Esophagus muscularis mucosa (tissue), 4 donors: Measurements from ENCODE around the gene MARCKS. TPM values are rescaled to one million over a fixed set of nuclear protein-coding genes. Genes with fewer than 3 reads are reported as not detected.
A peak's percentile ranks its signal among the peaks of the same experiment; 100 is the strongest.
"Not testable (repeated sequence)": the region's sequence is repeated elsewhere in the genome, so short reads cannot be mapped to it uniquely, and the experiment has no call there.

Experiments used
- DNase-seq: peaks from one replicate; pipeline ENCODE4 v3.0.0-alpha.2; 2017; ENCODE audit errors: extremely low spot score
- H3K27ac ChIP-seq, 4 donors: fragments of 200-600 bp; sonication (generic); replicated peaks in 1 of 4; 1 replicate in 3 of 4; 2 replicates in 1 of 4; pipeline ENCODE4 v1.5.1; 2016 to 2019; ENCODE audit warnings: mild to moderate bottlenecking in 1 of 4
- H3K27me3 ChIP-seq, 4 donors: fragments of 200-600 bp; sonication (generic); one replicate each; pipeline versions ENCODE4 v1.5.1 to v1.6.0; 2016 to 2019
- H3K36me3 ChIP-seq, 4 donors: fragments of 200-600 bp; sonication (generic); one replicate each; pipeline ENCODE4 v1.5.1; 2016 to 2019
- H3K4me1 ChIP-seq, 4 donors: fragments of 200-600 bp; sonication (generic); one replicate each; pipeline ENCODE4 v1.5.1; 2016 to 2019
- H3K4me3 ChIP-seq, 4 donors: fragments of 200-600 bp; sonication (generic); 1 replicate in 2 of 4; 2 replicates in 2 of 4; pipeline ENCODE4 v1.5.1; 2016 to 2019; ENCODE audit warnings: mild to moderate bottlenecking in 4 of 4, moderate library complexity in 1 of 4
- H3K9me3 ChIP-seq, 4 donors: fragments of 200-600 bp; sonication (generic); 1 replicate in 3 of 4; 2 replicates in 1 of 4; pipeline ENCODE4 v1.5.1; 2016 to 2019
- EP300 ChIP-seq: sonication (generic); formaldehyde crosslinking; IDR thresholded peaks from one replicate; pipeline ENCODE4 v1.6.1; 2017; ENCODE audit warnings: antibody characterized with exemption
- POLR2A ChIP-seq: fragments of 450-650 bp; IDR thresholded peaks from one replicate; pipeline ENCODE4 v1.6.1; 2017; ENCODE audit warnings: antibody characterized with exemption, moderate library complexity, mild to moderate bottlenecking, low read depth
- POLR2AphosphoS5 ChIP-seq, 2 donors: sonication (generic); formaldehyde crosslinking; IDR thresholded peaks; one replicate each; pipeline ENCODE4 v1.6.1; 2017; ENCODE audit warnings: antibody characterized with exemption in 2 of 2
- WGBS: methylation state at CpG from one replicate; pipeline ENCODE4 v1.1.5; 2018; 5-methylcytosine and 5-hydroxymethylcytosine counted together
- intact Hi-C: fragments of 100-400 bp; cut with DNase I; formaldehyde crosslinking; loops from one replicate; pipeline ENCODE4 v1.15.1; 2023
- total RNA-seq, 4 donors: library from RNA; depleted of rRNA; stranded (reverse); fragments of >200 nt; gene quantifications; one replicate each; pipeline versions ENCODE4 v1.1.0 to v1.2.1, GENCODE V29; 2016
- TF ChIP-seq, protein P1 (sequence below), 3 experiments: fragments of 200-600 bp in 2 of 3; fragments of 450-650 bp in 1 of 3; sonication (generic) in 2 of 3; IDR thresholded peaks; one replicate each; pipeline ENCODE4 v1.5.1; 2017 to 2019; ENCODE audit warnings: antibody characterized with exemption in 3 of 3, mild to moderate bottlenecking in 2 of 3, moderate library complexity in 1 of 3

The MARCKS gene
- total RNA-seq, 4 donors from 2014 or later = 19.2 to 32.7 (median 31.2) TPM

DNA sequence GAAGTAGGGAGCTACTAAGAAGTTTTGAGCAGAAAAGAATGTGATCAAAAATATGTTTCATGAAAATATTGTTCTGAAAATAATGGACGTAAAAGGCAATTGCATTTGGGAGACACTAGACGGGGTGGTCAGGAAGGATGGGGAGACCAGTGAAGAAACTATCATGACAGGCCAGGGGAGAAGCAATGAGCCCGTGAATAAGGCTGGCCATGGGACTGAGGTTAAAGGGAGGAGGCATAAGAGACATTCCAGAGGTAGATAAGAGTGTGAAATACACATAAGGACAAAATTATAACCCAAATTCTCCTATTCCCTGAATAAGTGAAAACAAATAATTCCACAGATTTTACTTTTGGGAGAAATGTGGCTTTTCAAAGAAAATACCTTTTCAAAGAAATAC is 51.7 kb downstream of the MARCKS start:
- Histone ChIP-seq H3K36me3 (no peaks in the 10 kb centered on the region), H3K9me3 (no peaks in the 10 kb centered on the region), H3K27ac (no peak overlapping the region), H3K4me3 (no peak overlapping the region), H3K27me3 (no peaks in the 10 kb centered on the region), H3K4me1 (peaks cover 7 to 15% (median 11%) of the 10 kb centered on the region in 4 donors)
- no peak for DNase-seq
- 69% methylated on average over 3 of the region's 3 CpGs for WGBS
- intact Hi-C loops = loop anchor here (10.0 kb wide), 1 partner anchor 1124 kb away; no protein-coding TSS in a partner anchor
- TF ChIP-seq EP300 (no peak), POLR2AphosphoS5 (IDR thresholded peaks at IDR 0.05) (no peak), POLR2A (no peak)
- TF ChIP-seq, protein P1, sequence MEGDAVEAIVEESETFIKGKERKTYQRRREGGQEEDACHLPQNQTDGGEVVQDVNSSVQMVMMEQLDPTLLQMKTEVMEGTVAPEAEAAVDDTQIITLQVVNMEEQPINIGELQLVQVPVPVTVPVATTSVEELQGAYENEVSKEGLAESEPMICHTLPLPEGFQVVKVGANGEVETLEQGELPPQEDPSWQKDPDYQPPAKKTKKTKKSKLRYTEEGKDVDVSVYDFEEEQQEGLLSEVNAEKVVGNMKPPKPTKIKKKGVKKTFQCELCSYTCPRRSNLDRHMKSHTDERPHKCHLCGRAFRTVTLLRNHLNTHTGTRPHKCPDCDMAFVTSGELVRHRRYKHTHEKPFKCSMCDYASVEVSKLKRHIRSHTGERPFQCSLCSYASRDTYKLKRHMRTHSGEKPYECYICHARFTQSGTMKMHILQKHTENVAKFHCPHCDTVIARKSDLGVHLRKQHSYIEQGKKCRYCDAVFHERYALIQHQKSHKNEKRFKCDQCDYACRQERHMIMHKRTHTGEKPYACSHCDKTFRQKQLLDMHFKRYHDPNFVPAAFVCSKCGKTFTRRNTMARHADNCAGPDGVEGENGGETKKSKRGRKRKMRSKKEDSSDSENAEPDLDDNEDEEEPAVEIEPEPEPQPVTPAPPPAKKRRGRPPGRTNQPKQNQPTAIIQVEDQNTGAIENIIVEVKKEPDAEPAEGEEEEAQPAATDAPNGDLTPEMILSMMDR (IDR thresholded peaks at IDR 0.05) = no peak

DNA sequence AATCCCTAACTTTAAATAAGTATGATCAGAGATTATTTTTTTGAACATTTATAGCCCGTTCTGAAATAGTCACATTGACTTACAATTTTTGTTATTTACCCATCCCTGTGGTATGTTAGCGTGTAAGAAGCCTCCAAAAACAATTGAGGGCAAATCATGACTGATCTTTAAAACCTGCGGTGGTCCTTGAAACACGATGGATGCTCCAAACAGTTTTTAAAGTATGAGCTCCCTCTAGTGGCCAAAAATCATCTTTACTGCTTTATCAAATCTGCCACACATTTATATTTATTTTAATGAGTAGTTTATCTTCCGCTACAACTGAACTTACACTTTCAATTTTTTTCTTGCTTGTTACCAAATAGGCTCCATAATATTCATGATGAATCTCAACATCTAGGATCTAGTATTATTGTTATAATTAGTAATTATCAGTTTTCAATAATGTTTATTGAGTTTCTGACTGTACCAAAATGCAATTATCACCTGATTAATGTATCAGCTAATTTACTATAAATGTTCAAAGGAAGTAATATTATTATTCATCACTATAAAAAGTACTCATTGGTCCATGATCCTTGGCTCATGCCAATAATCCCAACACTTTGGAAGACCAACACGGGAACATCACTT is 52.2 kb downstream of the MARCKS start:
- TF ChIP-seq, protein P1 (IDR thresholded peaks at IDR 0.05) = peak; percentile 59 to 71 (median 70)
- TF ChIP-seq EP300 = no peak
- no peak for DNase-seq
- no peak overlapping the region for H3K4me3 ChIP-seq

DNA sequence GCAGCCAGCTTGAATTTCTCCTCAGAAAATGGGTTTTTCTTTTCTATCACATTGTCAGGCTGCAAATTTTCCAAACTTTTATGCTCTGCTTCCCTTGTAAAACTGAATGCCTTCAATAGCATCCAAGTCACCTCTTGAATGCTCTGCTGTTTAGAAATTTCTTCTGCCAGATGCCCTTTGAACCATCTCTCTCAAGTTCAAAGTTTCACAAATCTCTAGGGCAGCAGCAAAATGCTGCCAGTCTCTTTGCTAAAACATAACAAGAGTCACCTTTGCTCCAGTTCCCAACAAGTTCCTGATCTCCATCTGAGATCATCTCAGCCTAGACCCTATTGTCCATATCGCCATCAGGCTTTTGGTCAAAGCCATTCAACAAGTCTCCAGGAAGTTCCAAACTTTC is 53.1 kb downstream of the MARCKS start:
- H3K36me3 ChIP-seq, H3K4me3 ChIP-seq, DNase-seq, H3K4me1 ChIP-seq, H3K9me3 ChIP-seq, intact Hi-C loops, H3K27me3 ChIP-seq, H3K27ac ChIP-seq: not testable (repeated sequence)
- 78% methylated on average over 1 of the region's 1 CpG for WGBS

More for the DNA sequence above, 52.2 kb downstream of the MARCKS start:
- no peaks in the 10 kb centered on the region for H3K9me3 ChIP-seq
- no peaks in the 10 kb centered on the region for H3K27me3 ChIP-seq
- intact Hi-C loops = loop anchor here (10.0 kb wide), 1 partner anchor 1125 kb away; no protein-coding TSS in a partner anchor
- no peak overlapping the region for H3K27ac ChIP-seq
- no peaks in the 10 kb centered on the region for H3K36me3 ChIP-seq
- H3K4me1 ChIP-seq = peaks cover 1 to 10% (median 6%) of the 10 kb centered on the region in 4 donors
- whole genome bisulfite sequencing = 18% methylated on average over 6 of the region's 6 CpGs

Other genes starting within 250 kb of the MARCKS start
- 10 to 100 TPM; 39.5 to 52.0 (median 42.6) TPM for gene HDAC2, start 113.8 kb downstream of the MARCKS start, total RNA-seq